Glutamatergic neuron (in vitro differentiated cells): ENCODE measurements around the gene CYBA. TPM values are rescaled to one million over a fixed set of nuclear protein-coding genes. Genes with fewer than 3 reads are reported as not detected.

ENCODE experiments used
- DNase-seq: peaks from one replicate; pipeline ENCODE4 v3.0.0; 2022
- H3K27ac Mint-ChIP-seq: one replicate; pipeline ENCODE4 v1.8.0; 2020; ENCODE audit warnings: mild to moderate bottlenecking, mixed read lengths, inconsistent platforms; ENCODE audit not compliant: unreplicated experiment
- H3K27me3 Mint-ChIP-seq: one replicate; pipeline ENCODE4 v1.8.0; 2020; ENCODE audit warnings: mild to moderate bottlenecking, moderate library complexity, mixed read lengths, inconsistent platforms; ENCODE audit not compliant: unreplicated experiment
- H3K36me3 Mint-ChIP-seq: one replicate; pipeline ENCODE4 v1.8.0; 2020; ENCODE audit warnings: mild to moderate bottlenecking, mixed read lengths, inconsistent platforms; ENCODE audit not compliant: unreplicated experiment
- H3K4me1 Mint-ChIP-seq: one replicate; pipeline ENCODE4 v1.8.0; 2020; ENCODE audit warnings: mild to moderate bottlenecking, low read depth, mixed read lengths, inconsistent platforms; ENCODE audit not compliant: unreplicated experiment
- H3K4me3 Mint-ChIP-seq: one replicate; pipeline ENCODE4 v1.8.0; 2020; ENCODE audit warnings: mild to moderate bottlenecking, mixed read lengths, inconsistent platforms; ENCODE audit not compliant: unreplicated experiment
- H3K9me3 Mint-ChIP-seq: one replicate; pipeline ENCODE4 v1.8.0; 2020; ENCODE audit warnings: mild to moderate bottlenecking, moderate library complexity, mixed read lengths, inconsistent platforms; ENCODE audit not compliant: unreplicated experiment
- total RNA-seq: library from RNA; stranded (reverse); fragmentation: NEBNext Ultra II Directional; extraction: Animal tissue kit (Norgen Biotek cat#: 25700); gene quantifications from one replicate; pipeline ENCODE4 v1.2.1, GENCODE V29; 2021; ENCODE audit not compliant: unreplicated experiment
- TF ChIP-seq, protein P1 (sequence below): fragments of 200-600 bp; sonication (generic); IDR thresholded peaks from one replicate; pipeline ENCODE4 v1.5.0; 2021; ENCODE audit not compliant: partially characterized antibody, unreplicated experiment

Gene CYBA
- total RNA-seq, 1 donor from 2014 or later = 28.7 TPM

DNA sequence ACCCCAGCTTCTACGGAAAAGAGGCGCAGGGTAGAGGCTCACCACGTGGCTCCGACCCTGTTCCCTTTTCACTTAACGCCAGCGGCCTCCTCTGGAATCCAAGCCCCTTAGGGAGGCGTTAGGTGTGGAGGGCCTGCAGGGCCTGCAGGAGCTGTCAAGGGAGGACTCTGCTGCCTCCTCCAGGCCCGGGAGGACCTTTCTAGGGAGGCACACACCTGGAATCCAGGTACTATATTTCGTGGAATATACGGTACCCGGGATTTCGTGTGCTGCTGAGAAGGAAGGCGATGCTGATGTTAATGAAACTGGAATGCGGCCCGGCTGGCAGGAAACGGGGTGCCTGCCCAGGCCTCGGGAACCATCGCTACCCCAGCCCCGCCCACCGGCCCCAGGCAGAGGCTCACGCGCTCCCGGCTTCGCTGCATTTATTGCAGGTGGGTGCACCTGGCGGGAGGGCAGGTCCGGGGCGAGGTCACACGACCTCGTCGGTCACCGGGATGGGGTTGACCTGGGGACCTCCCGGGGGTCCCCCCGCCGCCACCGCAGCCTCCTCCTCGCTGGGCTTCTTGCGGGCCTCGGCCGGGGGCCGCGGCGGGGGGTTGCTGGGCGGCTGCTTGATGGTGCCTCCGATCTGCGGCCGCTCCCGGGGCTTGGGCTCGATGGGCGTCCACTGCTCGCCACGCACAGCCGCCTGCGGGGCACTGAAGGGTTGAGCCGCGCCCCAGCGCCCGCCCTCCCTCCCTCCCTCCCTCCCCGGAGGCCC is 7.8 kb downstream of the CYBA start:
- TF ChIP-seq, protein P1, sequence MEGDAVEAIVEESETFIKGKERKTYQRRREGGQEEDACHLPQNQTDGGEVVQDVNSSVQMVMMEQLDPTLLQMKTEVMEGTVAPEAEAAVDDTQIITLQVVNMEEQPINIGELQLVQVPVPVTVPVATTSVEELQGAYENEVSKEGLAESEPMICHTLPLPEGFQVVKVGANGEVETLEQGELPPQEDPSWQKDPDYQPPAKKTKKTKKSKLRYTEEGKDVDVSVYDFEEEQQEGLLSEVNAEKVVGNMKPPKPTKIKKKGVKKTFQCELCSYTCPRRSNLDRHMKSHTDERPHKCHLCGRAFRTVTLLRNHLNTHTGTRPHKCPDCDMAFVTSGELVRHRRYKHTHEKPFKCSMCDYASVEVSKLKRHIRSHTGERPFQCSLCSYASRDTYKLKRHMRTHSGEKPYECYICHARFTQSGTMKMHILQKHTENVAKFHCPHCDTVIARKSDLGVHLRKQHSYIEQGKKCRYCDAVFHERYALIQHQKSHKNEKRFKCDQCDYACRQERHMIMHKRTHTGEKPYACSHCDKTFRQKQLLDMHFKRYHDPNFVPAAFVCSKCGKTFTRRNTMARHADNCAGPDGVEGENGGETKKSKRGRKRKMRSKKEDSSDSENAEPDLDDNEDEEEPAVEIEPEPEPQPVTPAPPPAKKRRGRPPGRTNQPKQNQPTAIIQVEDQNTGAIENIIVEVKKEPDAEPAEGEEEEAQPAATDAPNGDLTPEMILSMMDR = no peak
- no peaks in the 10 kb centered on the region for H3K4me1 Mint-ChIP-seq

DNA sequence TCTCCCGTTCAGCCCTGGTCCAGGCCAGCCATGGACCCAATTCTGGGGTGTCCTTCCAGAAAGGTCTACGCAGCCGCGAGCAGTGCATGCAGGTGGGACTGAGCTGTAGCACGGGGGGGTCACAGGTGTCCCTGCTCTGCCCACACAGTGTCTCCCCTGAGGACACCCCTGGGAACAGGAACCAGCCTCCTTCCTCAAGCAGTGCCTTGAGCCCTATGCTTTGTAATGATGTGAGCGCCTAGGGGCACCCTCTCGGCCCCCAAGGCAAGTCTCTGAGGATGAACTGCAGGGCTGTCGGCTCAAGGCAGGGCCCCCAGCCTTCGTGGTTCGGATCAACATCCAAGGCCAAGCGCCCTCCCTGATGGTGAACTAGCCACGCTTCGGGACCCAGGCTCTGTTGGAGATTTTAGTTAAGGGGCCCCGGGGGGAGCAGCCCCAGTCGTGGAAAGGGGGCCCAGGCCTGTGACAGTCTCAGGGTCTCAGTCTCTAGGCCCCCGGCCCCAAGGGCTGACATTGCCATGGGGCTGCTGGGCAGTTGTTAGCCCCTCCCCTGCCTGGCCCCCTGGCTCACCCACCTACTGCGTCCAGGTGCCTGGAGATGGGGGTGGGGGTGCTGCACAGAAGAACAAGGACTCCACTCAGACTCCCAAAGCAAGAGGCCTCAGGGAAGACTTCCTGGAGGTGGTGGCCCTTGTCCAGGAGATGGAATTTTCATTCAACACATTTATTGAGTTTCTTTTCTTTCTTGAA is 10.2 kb downstream of the CYBA start:
- H3K9me3 Mint-ChIP-seq = peaks cover 8% of the 10 kb centered on the region
- peaks cover 2% of the 10 kb centered on the region for H3K4me1 Mint-ChIP-seq
- no peak overlapping the region for H3K27ac Mint-ChIP-seq
- peaks cover 2% of the 10 kb centered on the region for H3K27me3 Mint-ChIP-seq
- no peak overlapping the region for H3K4me3 Mint-ChIP-seq
- TF ChIP-seq, protein P1 = no peak
- DNase-seq = no peak
- H3K36me3 Mint-ChIP-seq = no peaks in the 10 kb centered on the region

More for the DNA sequence above, 7.8 kb downstream of the CYBA start:
- Mint-ChIP-seq H3K36me3 (no peaks in the 10 kb centered on the region), H3K4me3 (no peak overlapping the region), H3K27ac (no peak overlapping the region), H3K9me3 (peaks cover 5% of the 10 kb centered on the region), H3K27me3 (peaks cover 2% of the 10 kb centered on the region)
- no peak for DNase-seq

- H3K9me3 Mint-ChIP-seq = peaks cover 8% of the 10 kb centered on the region
- peaks cover 2% of the 10 kb centered on the region for H3K27me3 Mint-ChIP-seq
- no peak overlapping the region for H3K4me3 Mint-ChIP-seq
- no peak overlapping the region for H3K27ac Mint-ChIP-seq
- TF ChIP-seq, protein P1 = no peak
- peaks cover 2% of the 10 kb centered on the region for H3K4me1 Mint-ChIP-seq
- no peak for DNase-seq
- H3K36me3 Mint-ChIP-seq = no peaks in the 10 kb centered on the region
Measured at GRCh38 chr16:88640039-88640495, 10.8 kb downstream of the CYBA start.

DNA sequence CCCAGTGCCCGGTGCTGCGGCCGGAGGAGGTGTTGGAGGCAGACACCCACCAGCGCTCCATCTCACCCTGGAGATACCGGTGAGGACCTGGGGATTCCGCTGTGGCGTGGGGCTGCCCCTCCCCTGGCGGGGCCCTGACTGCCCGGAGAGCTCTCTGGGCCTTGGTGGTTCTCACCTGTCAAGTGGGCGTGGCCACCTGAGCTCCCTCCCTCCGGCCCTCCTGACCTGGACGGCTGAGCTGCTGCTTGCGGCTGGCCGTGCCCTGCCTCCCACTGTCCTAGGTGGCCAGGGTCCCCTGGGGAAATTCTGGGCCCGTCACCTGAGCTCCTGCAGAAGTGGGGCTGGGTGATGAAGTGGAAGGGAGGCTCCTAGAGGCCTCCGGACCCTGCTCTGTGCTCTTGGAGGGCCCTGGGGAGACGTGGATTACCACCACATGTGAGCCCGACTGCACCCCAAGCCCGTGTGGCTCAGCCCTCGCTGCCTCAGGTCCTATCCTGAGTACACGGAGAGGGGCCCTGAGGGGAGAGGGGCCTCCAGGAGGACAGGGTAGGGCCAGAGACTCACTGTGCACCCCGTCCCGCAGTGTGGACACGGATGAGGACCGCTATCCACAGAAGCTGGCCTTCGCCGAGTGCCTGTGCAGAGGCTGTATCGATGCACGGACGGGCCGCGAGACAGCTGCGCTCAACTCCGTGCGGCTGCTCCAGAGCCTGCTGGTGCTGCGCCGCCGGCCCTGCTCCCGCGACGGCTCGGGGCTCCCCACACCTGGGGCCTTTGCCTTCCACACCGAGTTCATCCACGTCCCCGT is 11.4 kb downstream of the CYBA start:
- TF ChIP-seq, protein P1 = no peak
- peaks cover 6% of the 10 kb centered on the region for H3K9me3 Mint-ChIP-seq
- no peak for DNase-seq
- peaks cover 2% of the 10 kb centered on the region for H3K27me3 Mint-ChIP-seq
- H3K4me1 Mint-ChIP-seq = peaks cover 2% of the 10 kb centered on the region
- no peaks in the 10 kb centered on the region for H3K36me3 Mint-ChIP-seq
- H3K27ac Mint-ChIP-seq = no peak overlapping the region
- H3K4me3 Mint-ChIP-seq = no peak overlapping the region
